Measurements from ENCODE around the gene SH3RF3. TPM values are rescaled to one million over a fixed set of nuclear protein-coding genes. Genes with fewer than 3 reads are reported as not detected.

The SH3RF3 gene
- total RNA-seq, 1 experiment from 2014 or later = 1.0 TPM

DNA sequence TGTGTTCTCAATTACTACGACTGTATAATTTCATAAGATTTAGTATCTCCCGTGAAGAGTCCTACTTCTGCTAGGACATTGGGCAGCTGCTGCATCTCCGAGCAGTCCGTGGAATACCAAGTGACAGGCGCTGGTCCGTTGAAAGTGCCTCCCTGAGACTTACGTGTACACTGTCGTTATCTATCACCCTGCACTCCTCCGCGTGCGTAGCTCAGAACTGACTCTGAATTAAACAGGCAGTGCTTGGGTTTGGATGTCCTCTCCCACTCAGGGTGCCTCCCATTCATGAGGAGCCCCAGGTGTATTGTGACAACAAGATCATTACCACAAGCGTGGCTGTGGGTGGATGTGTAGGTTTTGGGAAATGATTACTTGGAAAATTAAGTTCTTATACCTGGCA, 148.4 kb downstream of the SH3RF3 start (continued):
- TF ChIP-seq ZBTB21 (CRISPR knock-in tag; IDR thresholded peaks at IDR 0.05; ENCODE audit: borderline replicate concordance) (no peak), ZNF219 (CRISPR knock-in tag; IDR thresholded peaks at IDR 0.05; ENCODE audit: borderline replicate concordance) (no peak)
- TF ChIP-seq, protein P1, sequence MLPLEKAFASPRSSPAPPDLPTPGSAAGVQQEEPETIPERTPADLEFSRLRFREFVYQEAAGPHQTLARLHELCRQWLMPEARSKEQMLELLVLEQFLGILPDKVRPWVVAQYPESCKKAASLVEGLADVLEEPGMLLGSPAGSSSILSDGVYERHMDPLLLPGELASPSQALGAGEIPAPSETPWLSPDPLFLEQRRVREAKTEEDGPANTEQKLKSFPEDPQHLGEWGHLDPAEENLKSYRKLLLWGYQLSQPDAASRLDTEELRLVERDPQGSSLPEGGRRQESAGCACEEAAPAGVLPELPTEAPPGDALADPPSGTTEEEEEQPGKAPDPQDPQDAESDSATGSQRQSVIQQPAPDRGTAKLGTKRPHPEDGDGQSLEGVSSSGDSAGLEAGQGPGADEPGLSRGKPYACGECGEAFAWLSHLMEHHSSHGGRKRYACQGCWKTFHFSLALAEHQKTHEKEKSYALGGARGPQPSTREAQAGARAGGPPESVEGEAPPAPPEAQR (CRISPR knock-in tag; IDR thresholded peaks at IDR 0.05) = no peak
- TF ChIP-seq, protein P2, sequence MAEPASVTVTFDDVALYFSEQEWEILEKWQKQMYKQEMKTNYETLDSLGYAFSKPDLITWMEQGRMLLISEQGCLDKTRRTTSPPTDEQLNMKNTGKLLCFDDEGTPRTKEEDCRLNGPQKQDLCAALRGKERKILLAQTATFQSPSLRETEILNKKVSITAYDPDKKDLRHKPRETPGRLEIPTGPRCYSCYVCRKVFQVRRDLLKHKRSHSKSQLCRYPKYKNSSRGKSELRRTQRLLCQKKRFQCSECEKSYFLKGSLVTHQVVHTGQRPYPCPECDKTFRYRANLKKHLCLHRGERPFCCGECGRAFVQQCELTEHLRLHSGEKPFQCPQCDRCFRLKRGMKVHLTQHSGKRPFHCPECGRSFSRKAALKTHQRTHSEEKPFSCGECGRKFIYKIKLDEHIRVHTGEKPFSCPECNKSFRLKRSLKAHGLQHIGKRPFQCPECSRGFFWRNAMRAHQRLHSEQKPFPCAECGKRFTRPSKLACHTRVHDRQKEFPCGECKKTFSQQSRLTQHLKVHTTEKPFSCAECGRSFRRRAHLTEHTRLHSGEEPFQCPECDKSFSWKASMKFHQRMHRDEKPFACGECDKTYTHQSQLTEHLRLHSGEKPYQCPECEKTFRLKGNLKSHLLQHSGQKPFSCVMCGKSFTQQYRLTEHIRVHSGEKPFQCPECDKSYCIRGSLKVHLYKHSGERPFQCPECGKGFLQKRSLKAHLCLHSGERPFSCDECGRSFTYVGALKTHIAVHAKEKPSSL (CRISPR knock-in tag; conservative IDR thresholded peaks at IDR 0.05) = no peak

DNA sequence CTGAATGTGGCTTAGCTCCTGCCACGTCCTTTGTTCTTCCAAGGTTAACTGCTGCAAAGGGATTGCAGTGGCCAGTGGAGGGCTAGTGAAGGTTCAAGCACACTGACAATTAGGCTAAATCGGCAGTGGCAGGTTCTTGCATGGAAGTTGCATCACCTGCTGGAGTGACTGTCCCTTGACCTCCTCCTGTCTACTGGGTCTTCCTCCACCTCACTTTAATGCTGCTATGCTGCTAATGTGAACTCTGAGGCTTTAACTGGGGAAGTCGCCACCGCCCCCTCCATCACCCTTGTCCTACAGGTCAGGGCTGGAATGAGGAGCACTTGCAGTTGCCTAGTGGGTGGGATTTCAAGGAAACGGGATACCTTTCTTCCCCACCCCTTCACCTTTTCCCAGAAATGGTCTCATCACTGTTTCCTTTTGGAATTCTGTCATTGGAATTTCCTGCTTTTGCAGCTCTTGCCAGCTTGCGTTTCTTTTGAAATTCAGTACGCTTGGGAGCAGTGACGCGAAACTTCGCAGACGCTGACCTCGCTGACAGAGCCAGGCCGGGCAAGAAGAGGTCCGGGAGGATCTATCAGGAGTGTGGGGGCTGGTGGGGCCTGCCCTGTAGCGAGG, 150.3 kb downstream of the SH3RF3 start:
- no peaks in the 10 kb centered on the region for H3K27me3 Mint-ChIP-seq (ENCODE audit: low read depth)
- ATAC-seq (peak; percentile 63), DNase-seq (ENCODE audit: low spot score) (no peak)
- CTCF ChIA-PET = no interaction called here
- H3K27ac Mint-ChIP-seq = 0 out of 2 replicates have a peak overlapping the region, but pooled peaks have one; percentile 72
- no peak overlapping the region for H3K4me3 Mint-ChIP-seq
- no peaks in the 10 kb centered on the region for H3K9me3 Mint-ChIP-seq
- H3K36me3 Mint-ChIP-seq = no peaks in the 10 kb centered on the region
- peak; percentile 85 for TF ChIP-seq GABPB1 (CRISPR knock-in tag; IDR thresholded peaks at IDR 0.05)
- no peak for TF ChIP-seq GTF2I (CRISPR knock-in tag; conservative IDR thresholded peaks at IDR 0.05)
- POLR2A ChIA-PET = no interaction called here
- peaks cover 12% of the 10 kb centered on the region for H3K4me1 Mint-ChIP-seq

DNA sequence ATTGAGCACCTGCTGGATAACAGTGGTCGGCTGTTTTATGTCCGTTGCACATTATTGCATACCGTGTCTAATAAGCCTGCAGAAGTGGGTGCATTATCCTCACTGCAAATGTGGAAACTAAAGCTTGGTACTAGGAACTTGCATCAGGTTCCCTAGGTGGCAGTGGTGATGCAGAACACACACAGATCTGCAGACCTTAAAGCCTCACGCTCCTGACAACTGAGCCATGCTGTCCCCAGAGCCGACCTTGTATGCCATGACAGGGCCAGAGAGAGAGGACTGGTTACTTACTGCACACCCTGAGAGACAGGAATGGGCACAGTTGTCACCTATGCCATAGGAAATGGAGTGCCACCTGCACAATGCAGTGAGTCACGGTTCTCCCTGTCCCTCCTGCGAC, 151.8 kb downstream of the SH3RF3 start:
- DNase-seq (ENCODE audit: low spot score) (no peak), ATAC-seq (no peak)
- POLR2A ChIA-PET = no interaction called here
- H3K4me3 Mint-ChIP-seq = no peak overlapping the region
- CTCF ChIA-PET = interaction anchor here (1.0 to 1.7 kb wide), 3 partner anchors 9 to 229 kb away, joined by 3 to 6 read pairs (median 5); no protein-coding TSS in a partner anchor
- H3K4me1 Mint-ChIP-seq = peaks cover 12% of the 10 kb centered on the region
- H3K36me3 Mint-ChIP-seq = no peaks in the 10 kb centered on the region
- H3K27ac Mint-ChIP-seq = no peak overlapping the region
- H3K27me3 Mint-ChIP-seq (ENCODE audit: low read depth) = no peaks in the 10 kb centered on the region
- no peaks in the 10 kb centered on the region for H3K9me3 Mint-ChIP-seq
- TF ChIP-seq JAZF1 (CRISPR knock-in tag; IDR thresholded peaks at IDR 0.05) (no peak), CREB1 (CRISPR knock-in tag; IDR thresholded peaks at IDR 0.05) (no peak), ZNF138 (CRISPR knock-in tag; conservative IDR thresholded peaks at IDR 0.05) (no peak), ZNF263 (CRISPR knock-in tag; IDR thresholded peaks at IDR 0.05; ENCODE audit: low read depth) (no peak)
- TF ChIP-seq, protein P3, sequence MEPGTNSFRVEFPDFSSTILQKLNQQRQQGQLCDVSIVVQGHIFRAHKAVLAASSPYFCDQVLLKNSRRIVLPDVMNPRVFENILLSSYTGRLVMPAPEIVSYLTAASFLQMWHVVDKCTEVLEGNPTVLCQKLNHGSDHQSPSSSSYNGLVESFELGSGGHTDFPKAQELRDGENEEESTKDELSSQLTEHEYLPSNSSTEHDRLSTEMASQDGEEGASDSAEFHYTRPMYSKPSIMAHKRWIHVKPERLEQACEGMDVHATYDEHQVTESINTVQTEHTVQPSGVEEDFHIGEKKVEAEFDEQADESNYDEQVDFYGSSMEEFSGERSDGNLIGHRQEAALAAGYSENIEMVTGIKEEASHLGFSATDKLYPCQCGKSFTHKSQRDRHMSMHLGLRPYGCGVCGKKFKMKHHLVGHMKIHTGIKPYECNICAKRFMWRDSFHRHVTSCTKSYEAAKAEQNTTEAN (CRISPR knock-in tag; IDR thresholded peaks at IDR 0.05) = no peak
- TF ChIP-seq, protein P4, sequence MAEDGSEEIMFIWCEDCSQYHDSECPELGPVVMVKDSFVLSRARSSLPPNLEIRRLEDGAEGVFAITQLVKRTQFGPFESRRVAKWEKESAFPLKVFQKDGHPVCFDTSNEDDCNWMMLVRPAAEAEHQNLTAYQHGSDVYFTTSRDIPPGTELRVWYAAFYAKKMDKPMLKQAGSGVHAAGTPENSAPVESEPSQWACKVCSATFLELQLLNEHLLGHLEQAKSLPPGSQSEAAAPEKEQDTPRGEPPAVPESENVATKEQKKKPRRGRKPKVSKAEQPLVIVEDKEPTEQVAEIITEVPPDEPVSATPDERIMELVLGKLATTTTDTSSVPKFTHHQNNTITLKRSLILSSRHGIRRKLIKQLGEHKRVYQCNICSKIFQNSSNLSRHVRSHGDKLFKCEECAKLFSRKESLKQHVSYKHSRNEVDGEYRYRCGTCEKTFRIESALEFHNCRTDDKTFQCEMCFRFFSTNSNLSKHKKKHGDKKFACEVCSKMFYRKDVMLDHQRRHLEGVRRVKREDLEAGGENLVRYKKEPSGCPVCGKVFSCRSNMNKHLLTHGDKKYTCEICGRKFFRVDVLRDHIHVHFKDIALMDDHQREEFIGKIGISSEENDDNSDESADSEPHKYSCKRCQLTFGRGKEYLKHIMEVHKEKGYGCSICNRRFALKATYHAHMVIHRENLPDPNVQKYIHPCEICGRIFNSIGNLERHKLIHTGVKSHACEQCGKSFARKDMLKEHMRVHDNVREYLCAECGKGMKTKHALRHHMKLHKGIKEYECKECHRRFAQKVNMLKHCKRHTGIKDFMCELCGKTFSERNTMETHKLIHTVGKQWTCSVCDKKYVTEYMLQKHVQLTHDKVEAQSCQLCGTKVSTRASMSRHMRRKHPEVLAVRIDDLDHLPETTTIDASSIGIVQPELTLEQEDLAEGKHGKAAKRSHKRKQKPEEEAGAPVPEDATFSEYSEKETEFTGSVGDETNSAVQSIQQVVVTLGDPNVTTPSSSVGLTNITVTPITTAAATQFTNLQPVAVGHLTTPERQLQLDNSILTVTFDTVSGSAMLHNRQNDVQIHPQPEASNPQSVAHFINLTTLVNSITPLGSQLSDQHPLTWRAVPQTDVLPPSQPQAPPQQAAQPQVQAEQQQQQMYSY (CRISPR knock-in tag; IDR thresholded peaks at IDR 0.05) = no peak
- TF ChIP-seq, protein P5, sequence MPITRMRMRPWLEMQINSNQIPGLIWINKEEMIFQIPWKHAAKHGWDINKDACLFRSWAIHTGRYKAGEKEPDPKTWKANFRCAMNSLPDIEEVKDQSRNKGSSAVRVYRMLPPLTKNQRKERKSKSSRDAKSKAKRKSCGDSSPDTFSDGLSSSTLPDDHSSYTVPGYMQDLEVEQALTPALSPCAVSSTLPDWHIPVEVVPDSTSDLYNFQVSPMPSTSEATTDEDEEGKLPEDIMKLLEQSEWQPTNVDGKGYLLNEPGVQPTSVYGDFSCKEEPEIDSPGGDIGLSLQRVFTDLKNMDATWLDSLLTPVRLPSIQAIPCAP (CRISPR knock-in tag; IDR thresholded peaks at IDR 0.05) = no peak
- TF ChIP-seq, protein P6, sequence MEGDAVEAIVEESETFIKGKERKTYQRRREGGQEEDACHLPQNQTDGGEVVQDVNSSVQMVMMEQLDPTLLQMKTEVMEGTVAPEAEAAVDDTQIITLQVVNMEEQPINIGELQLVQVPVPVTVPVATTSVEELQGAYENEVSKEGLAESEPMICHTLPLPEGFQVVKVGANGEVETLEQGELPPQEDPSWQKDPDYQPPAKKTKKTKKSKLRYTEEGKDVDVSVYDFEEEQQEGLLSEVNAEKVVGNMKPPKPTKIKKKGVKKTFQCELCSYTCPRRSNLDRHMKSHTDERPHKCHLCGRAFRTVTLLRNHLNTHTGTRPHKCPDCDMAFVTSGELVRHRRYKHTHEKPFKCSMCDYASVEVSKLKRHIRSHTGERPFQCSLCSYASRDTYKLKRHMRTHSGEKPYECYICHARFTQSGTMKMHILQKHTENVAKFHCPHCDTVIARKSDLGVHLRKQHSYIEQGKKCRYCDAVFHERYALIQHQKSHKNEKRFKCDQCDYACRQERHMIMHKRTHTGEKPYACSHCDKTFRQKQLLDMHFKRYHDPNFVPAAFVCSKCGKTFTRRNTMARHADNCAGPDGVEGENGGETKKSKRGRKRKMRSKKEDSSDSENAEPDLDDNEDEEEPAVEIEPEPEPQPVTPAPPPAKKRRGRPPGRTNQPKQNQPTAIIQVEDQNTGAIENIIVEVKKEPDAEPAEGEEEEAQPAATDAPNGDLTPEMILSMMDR (IDR thresholded peaks at IDR 0.05) = no peak
- TF ChIP-seq, protein P7, sequence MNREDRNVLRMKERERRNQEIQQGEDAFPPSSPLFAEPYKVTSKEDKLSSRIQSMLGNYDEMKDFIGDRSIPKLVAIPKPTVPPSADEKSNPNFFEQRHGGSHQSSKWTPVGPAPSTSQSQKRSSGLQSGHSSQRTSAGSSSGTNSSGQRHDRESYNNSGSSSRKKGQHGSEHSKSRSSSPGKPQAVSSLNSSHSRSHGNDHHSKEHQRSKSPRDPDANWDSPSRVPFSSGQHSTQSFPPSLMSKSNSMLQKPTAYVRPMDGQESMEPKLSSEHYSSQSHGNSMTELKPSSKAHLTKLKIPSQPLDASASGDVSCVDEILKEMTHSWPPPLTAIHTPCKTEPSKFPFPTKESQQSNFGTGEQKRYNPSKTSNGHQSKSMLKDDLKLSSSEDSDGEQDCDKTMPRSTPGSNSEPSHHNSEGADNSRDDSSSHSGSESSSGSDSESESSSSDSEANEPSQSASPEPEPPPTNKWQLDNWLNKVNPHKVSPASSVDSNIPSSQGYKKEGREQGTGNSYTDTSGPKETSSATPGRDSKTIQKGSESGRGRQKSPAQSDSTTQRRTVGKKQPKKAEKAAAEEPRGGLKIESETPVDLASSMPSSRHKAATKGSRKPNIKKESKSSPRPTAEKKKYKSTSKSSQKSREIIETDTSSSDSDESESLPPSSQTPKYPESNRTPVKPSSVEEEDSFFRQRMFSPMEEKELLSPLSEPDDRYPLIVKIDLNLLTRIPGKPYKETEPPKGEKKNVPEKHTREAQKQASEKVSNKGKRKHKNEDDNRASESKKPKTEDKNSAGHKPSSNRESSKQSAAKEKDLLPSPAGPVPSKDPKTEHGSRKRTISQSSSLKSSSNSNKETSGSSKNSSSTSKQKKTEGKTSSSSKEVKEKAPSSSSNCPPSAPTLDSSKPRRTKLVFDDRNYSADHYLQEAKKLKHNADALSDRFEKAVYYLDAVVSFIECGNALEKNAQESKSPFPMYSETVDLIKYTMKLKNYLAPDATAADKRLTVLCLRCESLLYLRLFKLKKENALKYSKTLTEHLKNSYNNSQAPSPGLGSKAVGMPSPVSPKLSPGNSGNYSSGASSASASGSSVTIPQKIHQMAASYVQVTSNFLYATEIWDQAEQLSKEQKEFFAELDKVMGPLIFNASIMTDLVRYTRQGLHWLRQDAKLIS (CRISPR knock-in tag; IDR thresholded peaks at IDR 0.05; ENCODE audit: borderline replicate concordance) = no peak
- TF ChIP-seq, protein P8, sequence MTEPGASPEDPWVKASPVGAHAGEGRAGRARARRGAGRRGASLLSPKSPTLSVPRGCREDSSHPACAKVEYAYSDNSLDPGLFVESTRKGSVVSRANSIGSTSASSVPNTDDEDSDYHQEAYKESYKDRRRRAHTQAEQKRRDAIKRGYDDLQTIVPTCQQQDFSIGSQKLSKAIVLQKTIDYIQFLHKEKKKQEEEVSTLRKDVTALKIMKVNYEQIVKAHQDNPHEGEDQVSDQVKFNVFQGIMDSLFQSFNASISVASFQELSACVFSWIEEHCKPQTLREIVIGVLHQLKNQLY (CRISPR knock-in tag; IDR thresholded peaks at IDR 0.05) = no peak

All from WTC11 (cell line).